Fibroblast of mammary gland (primary cell): ENCODE measurements around the gene CHMP6.

Experiments
- DNase-seq: peaks from one replicate; pipeline ENCODE4 v3.0.0-alpha.2; 2010; ENCODE audit warnings: low read depth
- H3K4me3 ChIP-seq: 2 replicates; pipeline ENCODE4 v1.5.1; 2011; ENCODE audit warnings: low read depth, mild to moderate bottlenecking, low read length, moderate library complexity; ENCODE audit not compliant: control insufficient read depth
- CTCF ChIP-seq: conservative IDR thresholded peaks from 2 replicates; pipeline ENCODE4 v1.5.1; 2011; ENCODE audit warnings: low read depth, low read length, inconsistent platforms; ENCODE audit not compliant: control insufficient read depth, insufficient read depth

Gene CHMP6

GRCh38 chr17:81036197-81036941 is 44.7 kb downstream of the CHMP6 start:
- peak overlapping the region; percentile 52 for H3K4me3 ChIP-seq
- peak; percentile 57 for DNase-seq
- no peak for TF ChIP-seq CTCF

- no peak for TF ChIP-seq CTCF
- no peak for DNase-seq
- H3K4me3 ChIP-seq = no peak overlapping the region
These were observed 45.6 kb downstream of the CHMP6 start for GRCh38 chr17:81037026-81037797.

GRCh38 chr17:81037798-81038733 is 46.4 kb downstream of the CHMP6 start:
- no peak for DNase-seq
- TF ChIP-seq CTCF = no peak
- H3K4me3 ChIP-seq = no peak overlapping the region

- DNase-seq = no peak
- H3K4me3 ChIP-seq = no peak overlapping the region
- no peak for TF ChIP-seq CTCF
These were observed 47.5 kb downstream of the CHMP6 start for GRCh38 chr17:81039096-81039495.

- peak; percentile 71 for DNase-seq
- H3K4me3 ChIP-seq = no peak overlapping the region
- TF ChIP-seq CTCF = no peak
These were observed 48.5 kb downstream of the CHMP6 start for GRCh38 chr17:81039854-81040758.
